Measurements from ENCODE around the gene CDH7.

CDH7 gene

GRCh38 chr18:65752625-65753325 lies 2.0 kb downstream of the CDH7 start:
- H3K4me3 ChIP-seq (ENCODE audit: control insufficient read depth, low read depth, low read length), result no peak overlapping the region
- no peak for DNase-seq (ENCODE audit: low read depth)
- TF ChIP-seq, protein P1, sequence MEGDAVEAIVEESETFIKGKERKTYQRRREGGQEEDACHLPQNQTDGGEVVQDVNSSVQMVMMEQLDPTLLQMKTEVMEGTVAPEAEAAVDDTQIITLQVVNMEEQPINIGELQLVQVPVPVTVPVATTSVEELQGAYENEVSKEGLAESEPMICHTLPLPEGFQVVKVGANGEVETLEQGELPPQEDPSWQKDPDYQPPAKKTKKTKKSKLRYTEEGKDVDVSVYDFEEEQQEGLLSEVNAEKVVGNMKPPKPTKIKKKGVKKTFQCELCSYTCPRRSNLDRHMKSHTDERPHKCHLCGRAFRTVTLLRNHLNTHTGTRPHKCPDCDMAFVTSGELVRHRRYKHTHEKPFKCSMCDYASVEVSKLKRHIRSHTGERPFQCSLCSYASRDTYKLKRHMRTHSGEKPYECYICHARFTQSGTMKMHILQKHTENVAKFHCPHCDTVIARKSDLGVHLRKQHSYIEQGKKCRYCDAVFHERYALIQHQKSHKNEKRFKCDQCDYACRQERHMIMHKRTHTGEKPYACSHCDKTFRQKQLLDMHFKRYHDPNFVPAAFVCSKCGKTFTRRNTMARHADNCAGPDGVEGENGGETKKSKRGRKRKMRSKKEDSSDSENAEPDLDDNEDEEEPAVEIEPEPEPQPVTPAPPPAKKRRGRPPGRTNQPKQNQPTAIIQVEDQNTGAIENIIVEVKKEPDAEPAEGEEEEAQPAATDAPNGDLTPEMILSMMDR (conservative IDR thresholded peaks at IDR 0.05; ENCODE audit: control insufficient read depth, insufficient read depth, low read depth, low read length), result no peak

GRCh38 chr18:65753520-65753919 lies 2.7 kb downstream of the CDH7 start:
- no peak for DNase-seq (ENCODE audit: low read depth)
- H3K4me3 ChIP-seq (ENCODE audit: control insufficient read depth, low read depth, low read length), result no peak overlapping the region
- TF ChIP-seq, protein P1 (conservative IDR thresholded peaks at IDR 0.05; ENCODE audit: control insufficient read depth, insufficient read depth, low read depth, low read length), result no peak

DNA sequence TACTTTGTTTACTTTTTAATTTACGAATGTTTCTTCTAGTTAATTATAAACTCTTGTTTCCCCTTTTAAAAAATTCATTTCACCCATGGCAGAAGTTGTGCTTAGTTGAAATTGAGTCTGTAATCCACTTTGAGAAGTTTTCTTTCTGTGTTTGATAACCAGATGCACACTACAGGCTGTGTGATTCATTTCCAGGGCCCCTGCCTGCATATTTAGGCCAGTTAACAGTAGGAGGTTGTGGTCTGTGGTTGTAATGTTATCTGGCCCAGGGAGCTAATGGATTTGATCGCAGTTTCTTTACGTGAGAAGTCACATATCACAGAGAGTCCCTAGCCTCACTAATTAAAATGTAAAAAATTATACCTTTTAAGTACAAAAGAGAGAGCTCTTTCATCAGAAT lies 3.3 kb downstream of the CDH7 start:
- TF ChIP-seq, protein P1 (conservative IDR thresholded peaks at IDR 0.05; ENCODE audit: control insufficient read depth, insufficient read depth, low read depth, low read length), result no peak
- no peak for DNase-seq (ENCODE audit: low read depth)
- no peak overlapping the region for H3K4me3 ChIP-seq (ENCODE audit: control insufficient read depth, low read depth, low read length)

DNA sequence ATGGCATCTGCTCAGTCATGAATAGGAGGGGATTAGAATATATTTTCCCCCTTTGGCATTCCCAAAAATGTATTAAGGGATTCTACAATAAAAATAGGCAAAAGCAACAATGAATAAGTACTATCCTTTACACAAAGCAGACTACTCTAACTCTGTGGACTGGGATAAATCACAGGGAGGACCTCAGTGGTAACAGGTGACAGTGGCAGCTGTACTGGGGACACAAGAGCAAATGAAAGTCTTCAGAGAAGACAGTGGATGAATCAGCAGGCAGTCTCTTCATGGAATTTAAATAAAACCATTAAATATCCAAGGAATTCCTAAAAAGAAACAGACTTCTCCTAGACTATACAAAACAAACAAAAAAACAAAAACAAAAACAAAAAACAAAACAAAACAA lies 4.8 kb downstream of the CDH7 start:
- no peak overlapping the region for H3K4me3 ChIP-seq (ENCODE audit: control insufficient read depth, low read depth, low read length)
- TF ChIP-seq, protein P1 (conservative IDR thresholded peaks at IDR 0.05; ENCODE audit: control insufficient read depth, insufficient read depth, low read depth, low read length), result no peak
- DNase-seq (ENCODE audit: low read depth), result no peak

DNA sequence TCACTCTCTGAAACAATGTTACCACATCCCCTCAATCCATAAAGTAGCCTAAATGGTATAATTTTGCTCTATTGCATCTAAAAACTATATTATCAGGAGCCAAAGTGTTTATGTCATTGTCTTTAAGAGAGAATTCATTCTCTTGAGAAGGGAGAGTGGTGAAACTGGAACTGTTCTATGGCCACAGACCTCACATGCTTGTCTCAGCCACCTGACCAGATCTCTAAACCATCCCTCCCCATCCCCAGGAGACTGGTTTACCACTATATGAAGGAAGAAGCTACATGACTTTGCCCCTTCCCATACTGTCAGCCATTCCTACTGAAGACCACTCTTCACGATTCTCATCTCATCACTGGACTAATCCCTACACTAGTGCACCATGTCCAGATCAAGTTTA lies 9.6 kb downstream of the CDH7 start:
- TF ChIP-seq, protein P1 (conservative IDR thresholded peaks at IDR 0.05; ENCODE audit: control insufficient read depth, insufficient read depth, low read depth, low read length), result no peak
- no peak for DNase-seq (ENCODE audit: low read depth)
- no peak overlapping the region for H3K4me3 ChIP-seq (ENCODE audit: control insufficient read depth, low read depth, low read length)

DNA sequence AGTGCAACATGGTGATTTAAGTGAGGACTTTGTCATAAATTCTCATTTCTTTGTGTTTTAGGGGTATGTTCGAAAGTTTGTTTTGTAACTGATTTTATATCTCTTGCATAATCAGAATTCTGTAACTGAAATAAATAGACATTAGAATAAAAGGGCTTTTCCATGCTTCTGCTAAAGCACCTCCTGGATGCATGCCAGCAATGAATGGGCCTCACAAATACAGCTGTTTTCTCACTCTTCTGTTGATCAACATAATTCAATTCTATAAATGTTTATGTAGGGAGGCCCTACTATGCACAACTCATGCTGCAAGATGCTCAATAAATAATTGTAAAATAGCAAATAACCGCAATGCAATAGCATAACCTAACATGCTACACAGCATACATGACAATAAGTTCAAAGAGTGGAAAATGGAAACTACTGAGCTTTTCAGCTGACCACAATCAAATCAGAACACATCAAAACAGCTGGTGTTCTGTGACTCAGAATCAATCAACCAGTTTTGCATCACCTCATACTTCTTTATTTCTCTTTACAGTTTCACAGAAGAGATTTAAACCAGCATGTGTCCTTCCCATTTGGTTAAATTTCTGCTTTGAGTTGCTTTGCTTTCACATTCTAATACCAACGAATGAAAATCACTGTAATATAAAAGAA lies 11.0 kb downstream of the CDH7 start:
- TF ChIP-seq, protein P1 (conservative IDR thresholded peaks at IDR 0.05; ENCODE audit: control insufficient read depth, insufficient read depth, low read depth, low read length), result no peak
- DNase-seq (ENCODE audit: low read depth), result no peak
- no peak overlapping the region for H3K4me3 ChIP-seq (ENCODE audit: control insufficient read depth, low read depth, low read length)
